Body of pancreas (tissue), 4 donors: ENCODE data around the gene SLC5A3. TPM values are rescaled to one million over a fixed set of nuclear protein-coding genes. Genes with fewer than 3 reads are reported as not detected.

Experiments
- ATAC-seq: fragments of 150-250 bp; one replicate; pipeline ENCODE4 v1.9.1; 2016
- DNase-seq, 4 donors: peaks; one replicate each; pipeline ENCODE4 v3.0.0-alpha.2; 2019
- H3K27ac ChIP-seq, 4 donors: fragments of 200-600 bp; sonication (generic); 1 replicate in 3 of 4; 2 replicates in 1 of 4; pipeline versions ENCODE4 v1.5.1 to v1.6.1; 2016 to 2019; ENCODE audit warnings: mild to moderate bottlenecking in 1 of 4, mixed read lengths in 1 of 4, moderate library complexity in 1 of 4
- H3K27me3 ChIP-seq, 2 donors: fragments of 200-600 bp; sonication (generic); one replicate each; pipeline ENCODE4 v1.6.0; 2016; ENCODE audit warnings: mild to moderate bottlenecking in 1 of 2
- H3K36me3 ChIP-seq, 2 donors: fragments of 200-600 bp; sonication (generic); replicated peaks in 1 of 2; 2 replicates each; pipeline ENCODE4 v1.5.1; 2016; ENCODE audit warnings: low read depth in 2 of 2; ENCODE audit not compliant: insufficient read depth in 1 of 2
- H3K4me1 ChIP-seq: fragments of 200-600 bp; sonication (generic); one replicate; pipeline ENCODE4 v1.6.0; 2016
- H3K4me3 ChIP-seq, 2 donors: fragments of 200-600 bp; sonication (generic); 1 replicate in 1 of 2; 2 replicates in 1 of 2; pipeline ENCODE4 v1.5.1; 2016 to 2019
- H3K9me3 ChIP-seq, 3 donors: fragments of 200-600 bp; sonication (generic); 1 replicate in 2 of 3; 2 replicates in 1 of 3; pipeline ENCODE4 v1.5.1; 2016
- CTCF ChIP-seq, 7 experiments: fragments of 450-650 bp in 4 of 7; fragments of 200-600 bp in 3 of 7; sonication (generic) in 3 of 7; IDR thresholded peaks; one replicate each; pipeline ENCODE4 v1.5.1; 2016 to 2019; ENCODE audit warnings: antibody characterized with exemption in 7 of 7
- POLR2A ChIP-seq, 3 donors: fragments of 450-650 bp; IDR thresholded peaks; one replicate each; pipeline ENCODE4 v1.6.1; 2016; ENCODE audit warnings: antibody characterized with exemption in 3 of 3, mild to moderate bottlenecking in 2 of 3
- WGBS, 2 donors: methylation state at CpG; one replicate each; pipeline ENCODE4 v1.1.5; 2017; 5-methylcytosine and 5-hydroxymethylcytosine counted together
- intact Hi-C: fragments of 100-400 bp; cut with DNase I; formaldehyde crosslinking; loops from one replicate; pipeline ENCODE4 v1.15.1; 2023
- total RNA-seq, 2 donors: library from RNA; depleted of rRNA; stranded (reverse); fragments of >200 nt; gene quantifications; one replicate each; pipeline ENCODE4 v1.1.0, GENCODE V29; 2016

SLC5A3 gene
- total RNA-seq, 2 donors from 2014 or later, result 7.3 to 7.8 TPM

- intact Hi-C loops, result no loop called here
- peak overlapping the region; percentile 43 for H3K4me3 ChIP-seq
- WGBS, 2 donors, result 0% methylated on average over 5 to 92 of the region's 95 CpGs
- DNase-seq (peak in 2 of 4 donors; percentile 36 to 56), ATAC-seq (peak; percentile 54)
- H3K4me1 ChIP-seq, result peaks cover 29% of the 10 kb centered on the region
- peak overlapping the region; percentile 75 to 90 (median 84) for H3K27ac ChIP-seq
- no peaks in the 10 kb centered on the region for H3K9me3 ChIP-seq
- TF ChIP-seq POLR2A (IDR thresholded peaks at IDR 0.05) (no peak), CTCF (IDR thresholded peaks at IDR 0.05) (no peak)
- no peaks in the 10 kb centered on the region for H3K27me3 ChIP-seq
- no peaks in the 10 kb centered on the region for H3K36me3 ChIP-seq
Observed at GRCh38 chr21:34073749-34074282, 438 bp downstream of the SLC5A3 start.

GRCh38 chr21:34074283-34075090 is 1.1 kb downstream of the SLC5A3 start:
- intact Hi-C loops, result no loop called here
- Histone ChIP-seq H3K4me3 (peak overlapping the region; percentile 2 to 14), H3K27ac (peak overlapping the region; percentile 12 to 90 (median 66)), H3K9me3 (no peaks in the 10 kb centered on the region), H3K27me3 (no peaks in the 10 kb centered on the region), H3K4me1 (peaks cover 34% of the 10 kb centered on the region), H3K36me3 (no peaks in the 10 kb centered on the region)
- ATAC-seq, result no peak
- DNase-seq, result peak in 1 of 4 donors; percentile 35
- WGBS, 2 donors, result 7 to 12% methylated on average over 30 to 32 of the region's 32 CpGs
- TF ChIP-seq POLR2A (IDR thresholded peaks at IDR 0.05), result peak in 1 of 3 donors; percentile 8
- TF ChIP-seq CTCF (IDR thresholded peaks at IDR 0.05), result peak in 2 of 7 experiments; percentile 7 to 18

GRCh38 chr21:34075091-34075425 is 1.7 kb downstream of the SLC5A3 start:
- no peak for TF ChIP-seq POLR2A (IDR thresholded peaks at IDR 0.05)
- TF ChIP-seq CTCF (IDR thresholded peaks at IDR 0.05), result no peak
- Histone ChIP-seq H3K4me1 (peaks cover 34% of the 10 kb centered on the region), H3K27ac (peak overlapping the region in 2 of 4 donors; percentile 12 to 53), H3K36me3 (no peaks in the 10 kb centered on the region), H3K9me3 (no peaks in the 10 kb centered on the region), H3K4me3 (no peak overlapping the region), H3K27me3 (no peaks in the 10 kb centered on the region)
- DNase-seq, result no peak
- ATAC-seq, result no peak
- intact Hi-C loops, result no loop called here
- 14 to 23% methylated on average over 2 of the region's 2 CpGs for WGBS, 2 donors

- H3K27ac ChIP-seq, result no peak overlapping the region
- no peaks in the 10 kb centered on the region for H3K27me3 ChIP-seq
- H3K4me3 ChIP-seq, result no peak overlapping the region
- TF ChIP-seq POLR2A (IDR thresholded peaks at IDR 0.05) (no peak), CTCF (IDR thresholded peaks at IDR 0.05) (no peak)
- no peaks in the 10 kb centered on the region for H3K36me3 ChIP-seq
- intact Hi-C loops, result no loop called here
- DNase-seq (no peak), ATAC-seq (no peak)
- peaks cover 34% of the 10 kb centered on the region for H3K4me1 ChIP-seq
- whole genome bisulfite sequencing, 2 donors, result 74 to 85% methylated on average over 9 of the region's 9 CpGs
- H3K9me3 ChIP-seq, result no peaks in the 10 kb centered on the region
Observed at GRCh38 chr21:34075760-34076660, 2.6 kb downstream of the SLC5A3 start.
